ENCODE measurements around the gene SLC9A6.

SLC9A6 gene

DNA sequence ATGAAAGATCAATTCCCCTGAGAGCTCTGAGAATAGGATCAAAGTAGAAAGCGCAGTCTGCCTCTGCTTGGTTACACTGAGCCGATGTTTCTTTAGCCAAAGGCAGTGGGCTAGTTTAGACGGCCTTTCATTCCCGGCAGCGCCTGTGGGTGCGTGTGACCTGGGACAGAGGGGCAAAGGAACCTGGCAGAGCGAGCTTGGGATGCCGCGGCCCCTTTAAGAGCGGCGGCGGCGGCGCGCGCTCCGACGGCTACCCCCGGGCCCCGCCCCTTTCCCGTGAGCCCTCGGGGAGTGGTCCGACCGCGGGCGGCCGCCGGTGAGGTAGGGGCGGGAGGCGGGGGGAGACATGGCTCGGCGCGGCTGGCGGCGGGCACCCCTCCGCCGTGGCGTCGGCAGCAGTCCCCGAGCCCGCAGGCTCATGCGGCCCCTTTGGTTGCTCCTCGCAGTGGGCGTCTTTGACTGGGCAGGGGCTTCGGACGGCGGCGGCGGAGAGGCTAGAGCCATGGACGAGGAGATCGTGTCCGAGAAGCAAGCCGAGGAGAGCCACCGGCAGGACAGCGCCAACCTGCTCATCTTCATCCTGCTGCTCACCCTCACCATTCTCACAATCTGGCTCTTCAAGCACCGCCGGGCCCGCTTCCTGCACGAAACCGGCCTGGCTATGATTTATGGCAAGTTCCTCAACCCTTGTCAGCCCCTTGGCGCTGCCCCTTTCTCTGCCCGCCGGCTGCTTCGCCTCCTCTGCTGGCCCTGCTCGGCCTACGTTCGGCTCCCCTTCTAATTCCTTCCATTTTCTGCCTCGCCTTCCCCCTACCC lies at the start of gene SLC9A6:
Gene SLC9A6 (plus strand): TSS at position 279 of the 816 bp plus-strand sequence. CDS start 224 bp downstream, at position 503.
- DNase-seq, result peak; percentile 73

DNA sequence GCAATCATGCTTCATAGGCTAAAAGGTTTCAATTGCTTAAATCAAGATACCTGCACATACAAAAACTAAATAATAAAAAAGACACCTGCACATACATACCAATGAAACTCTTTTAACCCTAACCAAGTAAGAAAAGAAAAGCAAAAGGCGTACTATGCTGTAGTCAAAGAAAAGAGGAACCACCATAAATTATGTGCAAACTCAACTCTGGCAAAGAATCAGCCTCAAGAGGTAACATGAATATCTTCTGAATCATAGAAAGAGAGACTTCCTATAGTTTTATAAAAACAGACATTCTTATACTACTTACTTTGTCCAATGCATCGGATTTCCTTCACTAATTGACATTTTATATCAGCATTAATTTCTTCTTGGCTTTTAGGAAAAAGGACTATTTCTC lies 40.7 kb upstream of the SLC9A6 start:
- DNase-seq, result no peak

DNA sequence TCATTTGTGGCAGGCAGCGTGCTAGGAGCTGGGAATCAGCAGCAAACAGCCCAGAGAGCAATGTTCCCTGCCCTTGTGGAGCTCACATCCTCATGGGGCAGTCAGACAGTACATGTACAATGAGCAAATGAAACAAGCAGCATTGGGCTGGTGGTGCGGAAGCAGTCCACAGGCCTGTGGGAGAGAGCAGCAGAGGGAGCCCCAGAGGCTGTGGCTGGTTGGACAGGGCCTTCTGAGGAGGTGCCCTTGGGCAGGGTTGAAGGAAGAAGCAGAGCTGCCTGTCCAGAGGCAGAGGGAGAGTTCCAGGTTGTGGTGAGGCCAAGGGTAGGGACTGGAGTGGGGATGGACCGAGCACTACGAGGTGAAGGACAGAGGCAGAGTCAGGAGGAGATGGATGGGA lies 33.9 kb upstream of the SLC9A6 start:
- no peak for DNase-seq

DNA sequence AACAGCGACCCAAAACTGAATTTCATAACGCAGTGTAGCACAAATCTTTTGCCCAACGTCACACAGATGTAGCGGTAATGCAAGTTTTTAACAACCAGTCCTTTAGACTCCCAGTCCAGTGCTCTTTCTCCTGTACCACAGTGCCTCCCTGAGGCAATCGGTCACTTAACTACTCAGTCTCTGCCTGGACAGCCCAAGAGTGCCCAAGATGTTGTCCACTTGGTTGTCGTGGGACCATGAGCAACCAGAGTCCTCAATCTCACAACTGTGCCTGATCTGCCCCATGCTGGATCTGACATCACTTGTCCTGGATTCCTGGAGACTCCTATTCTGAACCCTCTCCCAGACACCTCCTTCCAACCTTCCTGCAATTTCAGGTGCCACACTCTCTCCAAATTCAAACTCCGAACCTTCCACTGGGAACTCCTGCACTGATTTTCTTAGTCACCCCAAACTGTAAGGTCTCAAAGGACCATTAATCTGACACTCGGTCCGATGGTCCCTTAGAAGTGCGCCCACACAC lies 12.1 kb upstream of the SLC9A6 start:
- no peak for DNase-seq

DNA sequence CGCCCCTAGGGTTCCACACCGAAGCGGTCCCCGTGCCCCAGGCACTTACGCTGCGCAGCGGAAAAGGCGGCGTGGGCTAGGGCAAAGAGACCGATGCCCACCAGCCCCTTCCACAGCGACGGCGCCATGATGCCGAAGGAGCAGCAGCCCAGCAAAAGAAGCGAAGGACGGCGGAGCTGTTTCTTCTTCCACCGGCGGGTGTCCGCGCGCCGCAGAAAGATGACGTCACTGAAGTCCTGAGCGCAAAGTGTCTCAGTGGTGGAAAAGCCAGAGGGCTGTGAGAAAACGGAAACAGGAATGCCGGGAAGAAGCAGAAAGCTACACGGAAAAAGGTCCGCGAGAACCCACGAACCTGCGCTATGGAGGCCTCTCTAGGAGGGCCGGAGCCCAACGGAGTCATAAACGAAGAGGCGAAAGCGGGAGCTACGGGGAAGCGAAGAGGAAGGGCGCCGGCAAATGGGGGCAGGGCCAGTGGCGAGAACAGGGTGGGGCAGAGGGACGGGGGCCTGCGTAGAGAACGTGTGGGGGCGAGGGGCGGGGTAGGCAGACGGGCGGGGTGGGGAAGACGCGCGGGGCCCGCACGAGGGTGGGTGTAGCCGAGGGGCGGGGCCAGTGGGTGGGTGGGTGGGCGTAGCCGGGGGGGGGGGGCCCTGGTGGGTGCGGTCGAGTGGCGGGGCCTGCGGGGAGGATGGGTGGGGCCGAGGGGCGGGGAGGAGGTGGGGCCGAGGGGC lies 11.5 kb upstream of the SLC9A6 start, which contains the start of gene MMGT1:
Gene MMGT1 (minus strand): TSS at position 441 of the 731 bp plus-strand sequence. CDS start 313 bp downstream, at position 128.
- peak; percentile 86 for DNase-seq

DNA sequence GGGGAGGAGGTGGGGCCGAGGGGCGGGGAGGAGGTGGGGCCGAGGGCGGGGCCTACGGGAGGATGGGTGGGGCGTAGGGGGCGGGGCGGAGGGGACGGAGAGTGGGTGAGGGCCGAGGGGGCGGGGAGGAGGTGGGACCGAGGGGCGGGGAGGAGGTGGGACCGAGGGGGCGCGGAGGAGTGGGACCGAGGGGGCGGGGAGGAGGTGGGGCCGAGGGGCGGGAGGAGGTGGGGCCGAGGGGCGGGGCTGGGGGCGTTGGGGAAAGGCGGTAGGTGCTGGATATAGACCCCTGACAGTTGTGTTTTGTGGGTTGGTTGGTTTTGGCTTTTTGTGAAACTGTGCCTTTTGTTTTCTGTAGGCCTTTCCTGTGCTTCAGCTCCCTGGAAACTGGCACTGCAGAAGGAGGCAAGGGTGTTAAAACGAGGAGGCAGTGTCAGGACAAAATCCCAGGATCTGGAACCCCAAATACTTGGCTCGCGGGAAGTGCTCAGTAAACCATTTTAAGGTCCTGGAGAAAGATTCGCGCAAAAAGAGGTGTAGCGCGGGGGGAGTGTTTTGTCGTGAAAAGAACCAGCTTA lies 10.9 kb upstream of the SLC9A6 start:
- peak; percentile 78 for DNase-seq

DNA sequence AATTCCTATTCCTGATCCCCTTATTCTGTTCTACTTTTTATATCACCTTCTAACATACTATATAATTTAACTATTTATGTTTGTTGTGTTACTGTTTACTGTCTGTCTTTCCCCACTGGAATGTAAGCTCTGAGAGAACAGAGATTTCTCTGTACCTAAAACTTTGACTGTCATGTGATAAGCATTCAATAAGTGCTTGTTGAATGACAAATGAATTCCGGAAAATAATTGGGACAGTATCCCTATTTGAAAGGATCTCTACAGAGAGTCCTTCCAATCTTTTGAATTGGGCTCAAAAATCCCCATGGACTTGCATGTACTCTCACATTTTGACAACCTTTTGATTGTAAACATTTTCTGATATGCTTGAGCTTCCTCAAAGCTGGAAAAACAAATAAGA lies 9.8 kb upstream of the SLC9A6 start:
- no peak for DNase-seq

DNA sequence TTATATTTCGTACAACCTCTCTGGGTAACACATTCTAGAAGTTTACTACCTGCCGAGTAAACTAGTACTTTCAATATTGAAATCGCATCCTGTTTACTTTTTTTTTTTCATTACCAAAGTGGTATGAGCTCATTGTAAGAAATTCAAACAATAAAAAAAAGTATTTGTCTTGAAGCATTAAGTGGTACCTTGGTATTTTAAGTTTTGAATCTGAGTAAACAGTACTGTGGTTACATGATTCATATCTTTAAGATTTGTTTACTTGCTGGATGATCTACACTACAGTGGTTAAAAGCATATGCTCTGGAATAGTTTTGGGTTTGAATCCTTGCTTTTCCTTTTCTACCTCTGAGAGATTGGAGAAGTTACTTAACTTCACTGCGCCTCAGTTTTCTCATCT lies 7.6 kb upstream of the SLC9A6 start:
- DNase-seq, result no peak

DNA sequence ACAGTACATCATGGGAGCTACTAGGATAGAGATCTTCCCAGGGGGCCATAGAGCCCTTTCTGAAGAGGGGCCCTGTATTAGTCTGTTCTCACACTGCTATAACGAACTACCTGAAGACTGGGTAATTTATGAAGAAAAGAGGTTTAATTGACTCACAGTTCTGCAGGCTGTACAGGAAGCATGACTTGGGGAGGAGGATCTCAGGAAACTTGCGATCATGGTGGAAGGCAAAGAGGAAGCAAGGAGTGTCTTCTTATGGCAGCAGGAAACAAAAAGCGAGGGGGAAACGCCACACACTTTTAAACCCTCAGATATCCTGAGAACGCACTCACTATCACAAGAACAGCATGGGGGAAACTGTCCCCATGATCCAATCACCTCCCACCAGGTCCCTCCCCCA lies 4.2 kb upstream of the SLC9A6 start:
- no peak for DNase-seq

DNA sequence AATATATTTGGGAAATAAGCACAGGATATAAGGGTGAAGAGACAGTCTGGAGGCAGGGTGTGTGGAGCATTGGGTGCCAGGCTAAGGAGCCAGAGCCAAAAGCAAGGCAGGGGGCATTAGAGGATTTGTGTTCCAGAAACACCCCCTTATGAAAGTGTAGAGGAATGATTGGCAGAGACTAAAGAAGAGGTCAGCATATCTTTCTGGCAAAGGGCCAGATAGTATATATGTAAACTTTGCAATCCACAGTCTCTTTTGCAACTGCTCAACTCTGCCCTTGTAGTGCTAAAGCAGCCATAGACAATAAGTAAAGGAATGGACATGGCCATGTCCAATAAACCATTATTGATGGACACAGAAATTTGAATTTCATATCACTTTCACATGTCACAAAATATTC lies 3.6 kb upstream of the SLC9A6 start:
- DNase-seq, result no peak

DNA sequence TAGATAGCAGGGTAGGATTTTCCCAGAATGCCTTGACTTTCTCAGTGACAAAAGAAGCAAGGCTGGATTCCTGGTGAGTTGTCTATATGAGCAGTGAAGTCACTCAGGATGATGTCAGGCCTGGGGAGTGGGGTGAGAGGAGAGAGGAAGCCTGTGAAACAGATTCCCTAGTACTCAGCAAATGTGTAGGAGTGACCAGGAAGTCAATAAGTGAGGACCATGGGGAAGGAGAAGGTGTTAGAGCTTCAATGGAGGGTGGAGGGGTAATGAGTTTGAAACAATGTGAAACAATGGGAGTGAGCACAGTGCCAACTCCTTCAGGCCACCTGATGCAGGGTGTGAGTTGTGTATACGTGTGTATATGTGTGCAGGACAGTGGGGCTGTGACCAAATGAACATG lies 2.4 kb upstream of the SLC9A6 start:
- DNase-seq, result no peak

DNA sequence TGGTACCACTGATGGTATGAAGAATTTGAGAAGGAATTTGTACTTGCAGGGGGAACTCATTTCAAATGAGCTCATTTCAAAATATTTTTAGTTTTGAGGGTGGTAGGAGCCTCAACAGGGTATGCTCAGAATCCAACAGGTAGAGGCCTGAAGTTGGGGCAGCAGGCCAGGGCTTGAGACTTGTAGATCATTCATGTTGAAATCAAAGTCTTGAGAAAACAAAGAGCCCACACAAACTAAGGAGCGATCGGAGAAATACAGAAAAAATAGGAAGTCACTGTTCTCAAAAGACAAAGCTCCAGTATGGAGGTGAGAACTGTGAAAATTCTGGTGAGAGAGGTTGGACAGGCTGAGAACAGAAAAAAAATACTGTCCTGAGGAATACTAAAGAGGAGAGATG lies 979 bp upstream of the SLC9A6 start:
- no peak for DNase-seq

DNA sequence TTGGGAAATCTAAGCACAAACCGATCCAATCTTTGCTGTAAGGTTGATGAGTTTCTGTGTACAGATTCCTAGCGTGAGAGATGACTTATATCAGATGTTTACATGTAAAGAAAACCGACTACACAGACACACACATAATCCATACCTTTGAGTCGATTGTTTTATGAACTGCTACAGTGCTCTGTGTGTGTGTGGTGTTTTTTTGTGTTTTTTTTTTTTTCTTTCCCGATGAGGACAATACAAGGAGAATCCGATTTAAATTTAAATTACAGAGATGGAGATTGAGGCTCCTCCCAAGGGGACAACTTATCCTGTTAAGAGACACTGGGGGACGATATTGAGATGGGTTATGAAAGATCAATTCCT lies 461 bp upstream of the SLC9A6 start:
- no peak for DNase-seq

DNA sequence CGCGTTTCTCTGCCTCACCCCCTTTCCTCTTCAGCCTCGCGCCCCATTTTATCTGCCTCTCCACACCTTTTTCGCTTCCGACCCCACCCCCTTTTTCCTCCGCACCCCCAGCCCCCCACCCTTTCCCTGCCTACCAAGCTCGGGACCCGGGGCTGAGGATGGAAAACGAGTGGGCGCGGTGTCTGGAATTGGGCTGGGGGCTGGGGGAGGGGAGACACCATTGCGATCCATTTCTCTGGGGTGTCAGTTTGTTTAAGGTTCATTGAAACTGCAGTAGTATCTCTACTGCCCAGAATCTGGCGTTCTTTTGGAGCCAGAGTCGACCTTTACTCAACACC lies 707 bp downstream of the SLC9A6 start:
- no peak for DNase-seq

DNA sequence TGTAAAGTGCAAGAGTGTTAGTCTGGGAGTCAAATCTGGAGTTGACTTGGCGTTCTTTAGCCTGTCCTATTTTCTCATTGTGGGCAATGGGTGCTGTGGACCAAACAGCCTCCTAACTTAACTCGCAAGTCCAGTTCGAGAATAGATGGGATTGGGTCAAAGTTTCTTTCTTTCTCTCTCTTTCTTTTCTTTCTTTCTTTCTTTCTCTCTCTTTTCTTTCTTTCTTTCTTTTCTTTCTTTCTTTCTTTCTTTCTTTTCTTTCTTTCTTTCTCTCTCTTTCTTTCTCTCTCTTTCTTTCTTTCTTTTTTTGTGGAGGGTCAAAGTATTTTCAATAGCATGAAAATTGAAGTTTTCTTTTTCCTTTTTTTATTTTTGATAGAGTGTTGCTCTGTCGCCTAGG lies 3.0 kb downstream of the SLC9A6 start:
- no peak for DNase-seq

DNA sequence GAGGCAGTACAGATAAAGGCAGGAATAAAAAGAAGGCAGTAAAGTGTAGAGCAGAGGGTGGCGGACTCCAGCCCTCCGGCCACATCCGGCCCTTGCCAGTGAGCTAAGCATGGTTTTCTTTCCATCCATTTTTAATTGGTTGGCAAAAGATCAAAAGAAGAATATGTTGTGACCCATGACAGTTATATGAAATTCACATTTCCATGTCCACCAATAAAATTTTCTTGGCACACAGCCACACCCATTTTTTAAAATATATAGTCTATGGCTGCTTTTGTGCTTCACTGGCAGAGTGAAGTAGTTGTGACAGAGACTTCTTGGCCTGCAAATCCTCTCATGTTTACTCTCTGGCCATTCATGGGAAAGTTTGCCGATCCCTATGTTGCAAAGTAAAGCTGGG lies 29.8 kb downstream of the SLC9A6 start:
- DNase-seq, result no peak

DNA sequence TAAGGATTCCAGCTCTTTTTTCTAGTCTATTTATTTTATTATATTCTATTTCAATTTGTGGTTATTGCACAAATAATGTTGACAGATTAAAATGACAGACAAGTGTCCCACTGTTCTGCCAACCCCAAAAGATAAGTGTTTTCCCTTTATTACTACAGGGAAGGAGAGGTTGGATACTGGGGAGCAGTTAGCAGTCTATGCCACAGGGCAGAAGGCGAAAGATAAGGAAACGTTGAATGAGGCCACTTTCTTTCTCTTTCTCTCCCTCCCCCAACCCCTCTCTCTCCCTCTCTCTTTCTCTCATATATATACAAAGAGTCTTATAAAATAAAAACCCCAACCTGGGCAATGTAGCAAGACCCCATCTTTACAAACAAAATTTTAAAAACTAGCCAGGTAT lies 31.6 kb downstream of the SLC9A6 start:
- no peak for DNase-seq

DNA sequence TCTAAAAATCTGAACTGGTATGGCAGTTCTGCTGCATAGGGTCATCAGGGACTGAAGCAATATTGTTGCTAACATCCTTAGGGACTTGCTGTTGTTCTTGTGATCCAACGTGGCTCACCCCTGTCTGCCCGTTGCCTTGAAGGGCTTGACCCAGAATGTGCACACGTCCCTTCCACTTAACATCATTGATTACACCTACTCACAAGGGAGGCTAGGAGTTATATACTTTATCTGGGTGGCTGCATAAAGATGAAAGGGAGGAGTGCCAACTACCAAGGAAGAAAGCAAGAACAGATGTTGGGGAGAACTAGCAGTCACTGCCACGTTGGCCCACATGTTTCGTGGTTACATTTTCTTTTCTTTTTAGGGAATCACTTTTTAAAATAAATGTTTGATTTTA lies 34.0 kb downstream of the SLC9A6 start:
- no peak for DNase-seq

DNA sequence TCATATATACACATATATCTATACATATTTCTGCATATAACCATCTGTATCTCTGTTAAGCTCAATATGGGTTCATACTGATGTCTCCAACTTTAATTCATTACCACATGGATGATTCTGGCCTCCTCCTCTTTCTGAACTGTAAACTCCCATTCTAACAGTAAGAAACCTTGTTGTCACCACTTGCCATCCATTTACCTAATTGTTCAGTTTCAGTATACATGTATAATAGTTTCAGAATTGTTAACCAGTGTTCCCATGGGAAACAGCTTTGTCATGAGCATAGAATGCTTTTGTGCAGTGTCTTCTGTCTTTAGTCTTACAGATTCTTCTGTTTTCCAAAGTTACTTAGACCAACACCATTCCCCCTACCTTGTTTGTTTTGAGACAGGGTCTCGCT lies 35.9 kb downstream of the SLC9A6 start:
- no peak for DNase-seq

DNA sequence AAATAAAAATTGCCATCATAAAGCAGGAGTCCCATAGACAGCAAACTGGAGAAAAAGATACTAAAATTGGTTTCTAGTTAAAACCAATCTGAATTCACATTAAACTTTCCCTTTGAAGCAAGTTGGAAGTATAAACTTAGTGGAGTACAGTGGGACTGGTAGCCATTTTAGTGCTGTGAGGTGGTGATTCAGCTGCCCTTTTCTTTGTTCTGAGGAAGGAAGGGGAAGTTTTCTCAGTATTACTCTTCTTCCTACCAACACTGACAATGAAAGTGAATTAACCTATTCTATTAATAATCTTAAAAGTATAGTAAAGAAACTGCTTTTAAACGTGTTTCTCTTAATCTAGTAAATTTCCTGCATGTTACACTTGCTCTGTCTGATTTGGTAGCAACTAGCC lies 36.7 kb downstream of the SLC9A6 start:
- no peak for DNase-seq

DNA sequence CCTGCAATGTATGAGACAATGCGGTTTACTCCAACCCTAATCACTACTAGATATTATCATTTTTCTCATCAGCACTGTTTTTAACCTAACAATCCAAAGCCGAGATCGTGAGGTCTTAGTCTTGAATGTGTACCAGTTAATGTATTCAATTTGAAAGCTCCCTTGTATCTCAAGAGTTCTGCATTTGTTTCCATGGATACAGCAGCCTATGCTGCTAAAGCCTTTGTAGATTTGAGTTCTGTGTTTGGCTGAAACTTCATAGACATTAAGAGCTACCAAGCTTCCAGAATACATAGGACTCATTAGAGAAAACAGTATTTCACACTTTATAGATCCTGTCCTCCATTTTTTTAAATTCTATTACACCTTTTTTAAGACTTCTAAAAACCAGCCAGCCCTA lies 39.9 kb downstream of the SLC9A6 start:
- DNase-seq, result no peak

DNA sequence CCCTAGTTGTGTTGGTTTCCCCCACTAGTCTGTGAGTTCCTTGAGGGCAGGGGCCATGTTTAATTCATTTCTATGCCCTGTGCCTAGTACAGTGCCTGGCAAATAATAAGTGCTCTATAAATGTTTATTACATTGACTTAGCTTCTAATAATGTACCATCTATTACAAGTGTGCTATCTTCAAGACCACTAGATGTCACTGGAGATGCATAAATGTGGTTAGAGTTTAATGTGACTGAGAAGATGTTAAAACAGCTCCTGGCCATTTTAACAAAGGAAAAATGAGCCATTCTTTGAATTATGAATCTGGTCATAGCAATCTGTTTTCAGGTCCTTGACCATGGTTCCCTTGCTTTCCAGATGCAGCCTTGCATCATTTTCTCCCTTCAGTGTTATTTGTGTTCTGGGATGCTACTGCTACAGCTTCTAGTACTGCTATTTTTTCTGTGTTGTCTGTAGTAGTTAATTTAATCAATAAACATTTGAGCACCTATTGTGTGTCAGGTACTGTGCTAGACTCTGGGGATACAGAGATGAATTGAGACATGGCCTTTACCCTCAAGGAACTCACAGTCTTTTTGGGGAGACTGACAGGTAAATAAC lies 43.2 kb downstream of the SLC9A6 start:
- peak; percentile 51 for DNase-seq

DNA sequence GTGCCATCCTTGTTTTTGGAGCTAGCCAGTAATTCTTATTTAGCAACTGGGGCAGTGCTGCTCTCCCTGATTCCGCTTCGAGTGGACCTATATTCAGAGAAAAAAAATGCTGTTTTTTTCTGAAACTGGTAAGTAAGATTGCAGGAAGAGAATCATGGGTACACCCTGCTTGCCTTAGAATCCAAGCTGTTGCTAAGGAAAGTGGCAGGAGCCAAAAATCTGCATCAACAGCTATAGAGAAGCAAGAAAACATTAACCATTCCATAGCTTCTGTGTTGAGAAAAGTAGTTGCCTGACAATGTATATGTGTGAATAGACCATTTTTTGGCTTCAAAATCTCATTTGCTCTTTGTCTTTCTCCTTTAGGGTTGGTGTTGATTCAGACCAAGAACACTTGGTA lies 44.5 kb downstream of the SLC9A6 start:
- no peak for DNase-seq

All from CD4-positive, alpha-beta T cell treated with Interleukin-12 subunit alpha and Interleukin-12 subunit beta, for 1 hour (primary cell).